NCI-H446 treated with DMSO at 0.1 percent for 48 hours (cell line): ENCODE measurements around the gene PYGB.

Experiments used
- DNase-seq: peaks from one replicate; lab custom pipeline; 2025; lab: John Stamatoyannopoulos, UW

Gene PYGB

DNA sequence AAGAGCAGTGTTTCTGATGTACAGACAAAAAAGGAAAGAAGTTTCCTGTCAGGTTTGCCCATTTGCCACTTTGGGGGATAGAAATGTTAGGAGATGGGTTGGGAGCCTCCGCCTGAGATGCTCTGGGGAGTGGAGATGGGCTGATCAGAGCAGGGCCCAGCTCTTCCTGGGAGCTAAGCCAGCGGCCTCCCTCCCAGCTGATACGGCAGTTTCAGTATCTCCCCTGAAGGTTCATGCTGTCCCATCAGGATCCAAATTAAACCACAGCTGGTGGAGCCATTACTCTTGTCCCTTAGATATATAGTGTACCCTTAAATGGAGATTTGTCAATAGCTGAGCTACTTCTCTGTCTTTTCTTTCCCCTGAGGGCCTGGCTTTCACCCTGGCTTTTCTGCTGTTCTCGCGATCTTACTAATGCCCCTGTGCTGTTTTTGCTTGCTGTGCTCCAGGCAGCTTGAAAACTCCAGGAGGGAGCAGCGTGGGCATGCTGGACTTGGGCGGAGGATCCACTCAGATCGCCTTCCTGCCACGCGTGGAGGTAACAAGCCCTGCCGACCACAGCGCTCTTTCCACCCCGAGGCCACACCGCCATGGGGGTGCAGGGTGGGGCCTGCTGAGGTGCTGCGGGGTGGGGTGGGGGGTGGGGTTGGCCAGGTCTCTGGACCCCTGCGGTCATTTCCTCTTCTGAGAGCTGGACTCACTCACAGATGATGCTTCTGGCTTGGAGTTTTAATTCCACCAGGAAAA, 31.5 kb upstream of the PYGB start:
- no peak for DNase-seq

GRCh38 chr20:25217161-25218108, 30.4 kb upstream of the PYGB start:
- no peak for DNase-seq

- no peak for DNase-seq
These were observed 29.8 kb upstream of the PYGB start for GRCh38 chr20:25218109-25218486.

GRCh38 chr20:25218492-25218891, 29.4 kb upstream of the PYGB start:
- no peak for DNase-seq

- no peak for DNase-seq
These were observed 28.5 kb upstream of the PYGB start for GRCh38 chr20:25219365-25219764.

GRCh38 chr20:25220021-25220730, 27.7 kb upstream of the PYGB start:
- no peak for DNase-seq

GRCh38 chr20:25220810-25221591, 26.9 kb upstream of the PYGB start:
- DNase-seq: no peak

DNA sequence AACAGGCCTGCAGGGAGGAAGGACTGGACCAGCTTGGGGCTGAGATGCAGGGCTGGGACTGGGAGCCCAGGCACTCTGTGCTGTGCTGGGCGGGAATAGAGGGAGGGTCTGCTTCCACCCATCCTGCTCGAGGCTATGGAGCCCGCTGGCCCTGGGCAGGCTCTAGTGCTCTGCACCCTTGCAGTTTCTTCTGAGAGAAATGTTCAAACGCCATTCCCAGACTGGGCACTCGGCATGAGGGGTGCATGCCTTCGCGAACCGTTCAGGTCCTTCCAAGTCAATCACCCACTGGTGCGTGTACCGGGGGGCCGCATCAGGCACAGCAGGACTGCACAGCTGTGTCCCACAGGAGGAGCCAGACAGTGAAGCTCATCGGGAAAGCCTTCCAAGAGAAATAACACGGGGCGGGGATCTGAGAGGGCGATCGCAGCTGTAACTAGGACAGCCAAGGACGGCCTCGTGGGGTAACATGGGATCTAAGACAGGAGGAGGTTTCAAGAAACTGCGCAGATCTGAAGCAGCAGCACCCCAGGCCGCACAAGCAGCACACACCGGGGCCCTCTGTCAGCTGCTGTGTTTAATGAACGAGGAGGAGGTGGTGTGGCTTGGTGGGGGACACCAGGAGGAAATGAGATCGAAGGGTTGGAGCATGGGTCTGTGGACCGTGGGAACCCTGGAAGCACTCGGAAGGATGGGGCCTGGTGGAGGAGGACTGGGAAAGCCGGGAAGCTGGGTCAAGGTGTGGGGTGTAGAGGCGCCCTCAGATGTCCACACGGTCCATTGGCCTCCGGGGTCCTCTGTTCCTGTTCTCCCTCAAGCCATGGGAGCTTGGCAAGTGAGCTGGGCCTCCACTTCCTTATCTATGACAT, 26.1 kb upstream of the PYGB start:
- no peak for DNase-seq

GRCh38 chr20:25222461-25223178, 25.3 kb upstream of the PYGB start:
- no peak for DNase-seq

DNA sequence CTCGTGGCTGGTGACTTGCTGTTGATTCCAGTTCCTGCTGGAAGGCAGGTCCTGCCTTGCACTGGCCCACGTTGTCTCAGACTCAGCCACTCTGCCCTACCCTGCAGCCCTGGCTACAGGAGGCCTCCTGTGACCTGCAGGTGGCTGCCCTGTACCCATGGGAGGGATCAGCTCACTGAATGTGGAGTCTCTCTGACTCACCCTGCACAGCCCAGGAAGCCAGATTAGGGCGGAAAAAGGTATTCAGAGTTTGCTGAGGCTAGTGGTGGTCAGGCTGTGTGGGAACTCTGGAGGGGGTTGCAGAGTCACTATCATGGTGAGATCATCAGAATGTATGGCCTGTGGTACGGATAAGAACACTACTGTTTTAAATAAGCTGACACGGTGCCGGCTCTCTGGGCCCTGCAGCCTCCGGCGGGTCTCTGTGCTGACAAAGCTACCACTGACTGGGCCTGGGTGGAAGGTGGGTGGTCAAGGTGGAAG, 24.7 kb upstream of the PYGB start:
- DNase-seq: no peak

DNA sequence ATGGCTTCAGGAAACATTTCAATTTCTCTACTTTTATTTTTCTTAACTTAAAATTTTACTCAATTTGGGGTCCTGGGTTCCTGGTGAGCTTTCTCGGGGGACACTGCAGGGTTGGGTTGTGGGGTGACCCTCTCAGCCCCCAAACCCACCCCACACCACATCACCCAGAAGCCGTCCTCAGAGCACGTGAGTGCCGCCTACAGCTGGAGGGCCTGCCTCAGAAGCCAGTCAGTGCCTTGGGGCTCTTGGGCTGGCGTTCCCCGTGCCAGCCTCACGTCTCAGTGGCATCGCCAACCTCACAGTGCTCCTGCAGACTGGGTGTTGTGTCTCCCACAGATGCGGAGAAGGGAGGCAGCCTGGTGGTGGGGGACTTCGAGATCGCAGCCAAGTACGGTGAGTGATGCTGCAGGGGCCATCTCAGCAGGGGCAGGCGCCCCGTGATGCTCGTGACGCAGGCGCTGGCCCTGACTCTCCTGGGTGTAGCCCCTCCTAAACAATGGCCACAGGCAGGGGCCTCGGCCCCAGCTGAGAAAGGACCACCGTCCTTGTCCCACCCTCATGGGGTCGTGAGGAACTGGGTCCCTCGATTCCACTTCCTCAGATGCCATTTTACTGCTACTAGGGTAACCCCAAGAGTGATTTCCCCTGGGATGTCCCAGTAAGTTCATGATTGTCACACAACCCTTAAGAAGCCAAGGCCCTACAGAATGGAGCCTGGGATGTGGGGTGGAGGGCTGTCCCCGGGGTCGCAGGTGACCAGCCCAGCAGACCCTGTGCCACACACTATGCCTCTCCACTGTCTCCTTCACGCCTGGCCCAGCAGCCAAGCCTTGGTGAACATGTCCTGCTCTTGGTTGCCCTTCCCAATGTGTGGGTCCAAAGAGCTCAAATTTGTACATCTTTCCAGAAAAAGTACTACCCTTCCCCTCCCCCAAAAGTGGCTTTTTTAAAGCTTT, 23.8 kb upstream of the PYGB start:
- DNase-seq: no peak

DNA sequence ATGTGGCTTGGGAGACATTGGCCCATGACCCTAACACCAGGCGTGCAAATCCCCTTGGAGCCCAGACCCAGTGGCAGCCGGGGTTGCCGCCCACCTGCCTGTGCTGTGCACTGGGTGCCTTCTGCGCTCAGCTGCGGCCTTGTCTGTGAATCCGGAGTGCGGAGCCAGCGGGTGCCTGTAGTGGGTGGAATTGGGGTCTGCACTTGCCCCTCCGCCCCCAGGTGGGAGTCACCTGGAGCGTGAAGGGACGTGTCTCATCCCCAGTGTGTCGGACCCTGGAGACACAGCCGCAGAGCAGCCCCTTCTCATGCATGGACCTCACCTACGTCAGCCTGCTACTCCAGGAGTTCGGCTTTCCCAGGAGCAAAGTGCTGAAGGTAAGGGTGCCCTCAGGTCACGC, 22.9 kb upstream of the PYGB start:
- DNase-seq: no peak

DNA sequence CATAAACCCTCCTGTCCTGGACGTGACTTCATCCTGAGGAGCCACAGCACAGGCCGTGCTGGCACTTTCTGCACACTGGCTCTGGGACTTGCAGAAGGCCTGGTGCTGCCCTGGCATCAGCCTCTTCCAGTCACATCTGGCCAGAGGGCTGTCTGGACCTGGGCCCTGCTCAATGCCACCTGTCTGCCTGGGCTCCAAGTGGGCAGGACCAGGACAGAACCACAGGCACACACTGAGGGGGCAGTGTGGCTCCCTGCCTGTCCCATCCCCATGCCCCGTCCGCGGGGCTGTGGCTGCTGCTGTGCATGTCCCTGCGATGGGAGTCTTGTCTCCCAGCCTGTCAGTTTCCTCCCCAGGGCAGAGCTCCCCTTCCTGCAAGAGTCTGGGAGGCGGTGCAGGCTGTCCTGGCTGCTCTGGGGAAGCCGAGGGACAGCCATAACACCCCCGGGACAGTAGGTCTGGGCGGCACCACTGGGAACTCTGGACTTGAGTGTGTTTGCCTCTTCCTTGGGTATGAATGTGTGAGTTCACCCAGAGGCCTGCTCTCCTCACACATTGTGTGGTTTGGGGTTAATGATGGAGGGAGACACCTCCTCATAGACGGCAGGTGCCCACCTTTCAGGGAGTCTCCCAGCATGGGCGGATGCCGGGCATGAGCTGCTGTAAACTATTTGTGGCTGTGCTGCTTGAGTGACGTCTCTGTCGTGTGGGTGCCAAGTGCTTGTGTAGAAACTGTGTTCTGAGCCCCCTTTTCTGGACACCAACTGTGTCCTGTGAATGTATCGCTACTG, 22.0 kb upstream of the PYGB start:
- DNase-seq: no peak

- no peak for DNase-seq
These were observed 21.2 kb upstream of the PYGB start for GRCh38 chr20:25226433-25227316.

DNA sequence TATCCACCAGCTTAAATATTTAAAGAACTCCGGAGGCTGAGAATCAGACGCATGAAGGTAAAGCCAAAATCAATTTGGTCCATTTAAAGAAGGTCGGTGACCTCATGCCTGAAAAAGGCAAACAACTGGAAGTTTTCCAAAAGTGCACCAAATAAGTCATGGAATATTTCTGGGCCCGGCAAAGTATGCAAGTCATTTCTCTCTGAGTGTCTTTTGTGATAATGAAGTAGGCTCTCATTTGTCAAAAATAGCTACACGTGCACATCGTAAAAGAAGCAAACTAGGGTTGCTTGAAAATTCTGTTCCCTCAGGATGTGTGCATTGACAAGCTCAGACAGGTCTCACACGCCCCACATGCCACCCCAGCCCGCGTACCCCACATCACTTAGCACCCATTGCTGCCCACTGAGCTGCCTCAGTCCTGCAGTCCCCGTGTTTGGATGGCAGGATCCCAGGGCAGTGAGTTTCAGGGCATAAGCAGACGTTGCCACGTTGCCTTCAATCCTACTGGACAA, 20.5 kb upstream of the PYGB start:
- peak; percentile 9 for DNase-seq

GRCh38 chr20:25229486-25230165, 18.3 kb upstream of the PYGB start:
- no peak for DNase-seq
